ENCODE measurements around the gene NUBP2.
A peak's percentile ranks its signal among the peaks of the same experiment; 100 is the strongest.

Gene NUBP2

GRCh38 chr16:1762196-1762878 lies 20.4 kb upstream of the NUBP2 start:
- peak overlapping the region; percentile 87 for H3K27ac ChIP-seq
- peak overlapping the region; percentile 21 for H3K4me3 ChIP-seq (ENCODE audit: low read depth, low read length)
- H3K9me3 ChIP-seq (ENCODE audit: severe bottlenecking): no peaks in the 10 kb centered on the region
- H3K27me3 ChIP-seq (ENCODE audit: insufficient read depth, low read depth, severe bottlenecking): no peaks in the 10 kb centered on the region
- 0 out of 2 replicates have a peak, but pooled peaks have one; percentile 22 for TF ChIP-seq CTCF (IDR thresholded peaks at IDR 0.05; ENCODE audit: low read depth, low read length)
- DNase-seq: peak; percentile 78
- H3K36me3 ChIP-seq: peaks cover 56% of the 10 kb centered on the region

DNA sequence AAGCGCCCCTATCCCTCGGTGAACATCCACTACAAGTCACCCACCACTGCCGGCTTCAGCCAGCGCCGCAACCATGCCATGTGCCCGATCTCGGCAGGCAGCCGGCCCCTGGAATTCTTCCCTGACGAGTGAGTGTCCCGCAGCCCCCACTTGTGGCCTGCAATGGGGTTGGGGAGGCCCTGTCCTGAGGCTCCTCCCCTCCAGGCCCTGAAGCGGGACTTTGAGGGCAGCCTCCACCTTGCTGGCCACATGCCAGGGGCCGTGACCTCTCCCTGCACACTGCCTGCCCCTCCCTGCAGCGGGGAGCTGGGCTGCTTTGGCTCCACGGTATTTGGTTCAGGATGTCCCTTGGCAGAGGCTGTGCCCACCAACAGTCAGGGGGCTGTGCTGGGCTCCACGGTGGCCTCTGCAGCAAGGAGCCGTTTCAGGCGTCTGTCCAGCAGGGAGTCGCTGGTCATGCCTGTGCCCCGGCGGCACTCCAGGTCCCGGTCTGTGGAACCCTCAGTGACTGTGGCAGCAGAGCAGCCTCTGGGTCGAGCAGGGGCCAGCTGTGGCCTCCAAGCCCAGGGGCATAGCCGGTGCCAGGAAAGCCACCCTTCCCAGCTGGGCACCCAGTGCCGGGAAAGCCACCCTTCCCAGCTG lies 19.8 kb upstream of the NUBP2 start:
- peak overlapping the region; percentile 87 for H3K27ac ChIP-seq
- TF ChIP-seq CTCF (IDR thresholded peaks at IDR 0.05; ENCODE audit: low read depth, low read length): no peak
- no peaks in the 10 kb centered on the region for H3K27me3 ChIP-seq (ENCODE audit: insufficient read depth, low read depth, severe bottlenecking)
- no peaks in the 10 kb centered on the region for H3K9me3 ChIP-seq (ENCODE audit: severe bottlenecking)
- peaks cover 62% of the 10 kb centered on the region for H3K36me3 ChIP-seq
- no peak for DNase-seq
- H3K4me3 ChIP-seq (ENCODE audit: low read depth, low read length): peak overlapping the region; percentile 21

DNA sequence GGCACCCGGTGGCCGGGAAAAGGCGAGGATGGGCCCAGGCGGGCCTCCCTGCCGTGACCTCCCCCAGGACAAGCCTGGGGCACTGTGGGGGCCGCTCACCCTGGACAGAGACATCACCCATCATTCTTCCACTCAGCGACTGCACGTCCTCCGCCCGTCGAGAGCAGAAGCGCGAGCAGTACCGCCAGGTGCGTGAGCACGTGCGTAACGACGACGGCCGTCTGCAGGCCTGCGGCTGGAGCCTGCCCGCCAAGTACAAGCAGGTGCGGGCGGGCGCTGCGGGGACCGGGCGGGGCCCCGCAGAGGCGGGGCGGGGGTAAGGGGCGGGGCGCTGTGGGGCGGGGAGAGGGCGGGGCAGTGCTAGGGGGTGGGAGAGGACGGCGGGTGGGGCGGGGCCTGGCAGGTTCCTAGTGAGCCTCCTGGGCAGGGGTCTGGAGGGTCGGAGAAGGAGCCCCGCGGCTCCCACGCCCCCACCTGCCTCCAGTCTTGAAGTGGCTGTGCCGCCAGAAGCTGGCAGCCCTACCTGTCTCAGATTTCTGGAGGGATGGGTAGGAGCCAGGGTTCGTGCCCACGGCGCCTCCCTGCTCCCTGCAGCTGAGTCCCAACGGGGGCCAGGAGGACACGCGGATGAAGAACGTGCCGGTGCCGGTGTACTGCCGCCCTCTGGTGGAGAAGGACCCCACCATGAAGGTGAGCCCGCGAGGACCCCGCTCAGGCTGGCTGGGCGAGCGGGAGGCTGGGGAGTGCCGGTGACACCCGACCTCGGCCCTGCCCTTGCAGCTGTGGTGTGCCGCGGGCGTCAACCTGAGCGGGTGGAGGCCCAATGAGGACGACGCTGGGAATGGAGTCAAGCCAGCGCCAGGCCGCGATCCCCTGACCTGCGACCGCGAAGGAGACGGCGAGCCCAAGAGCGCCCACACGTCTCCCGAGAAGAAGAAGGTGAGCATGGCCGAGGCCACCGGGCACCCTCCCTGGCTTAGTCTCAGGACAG lies 18.9 kb upstream of the NUBP2 start:
- no peaks in the 10 kb centered on the region for H3K9me3 ChIP-seq (ENCODE audit: severe bottlenecking)
- H3K4me3 ChIP-seq (ENCODE audit: low read depth, low read length): no peak overlapping the region
- peak; percentile 88 for DNase-seq
- no peaks in the 10 kb centered on the region for H3K27me3 ChIP-seq (ENCODE audit: insufficient read depth, low read depth, severe bottlenecking)
- peaks cover 70% of the 10 kb centered on the region for H3K36me3 ChIP-seq
- peak; percentile 74 for TF ChIP-seq CTCF (IDR thresholded peaks at IDR 0.05; ENCODE audit: low read depth, low read length)
- peak overlapping the region; percentile 87 for H3K27ac ChIP-seq

GRCh38 chr16:1764971-1765370 lies 17.8 kb upstream of the NUBP2 start:
- no peak for DNase-seq
- Histone ChIP-seq H3K9me3 (ENCODE audit: severe bottlenecking) (no peaks in the 10 kb centered on the region), H3K36me3 (peaks cover 79% of the 10 kb centered on the region), H3K27me3 (ENCODE audit: insufficient read depth, low read depth, severe bottlenecking) (no peaks in the 10 kb centered on the region), H3K27ac (no peak overlapping the region), H3K4me3 (ENCODE audit: low read depth, low read length) (no peak overlapping the region)
- no peak for TF ChIP-seq CTCF (IDR thresholded peaks at IDR 0.05; ENCODE audit: low read depth, low read length)

DNA sequence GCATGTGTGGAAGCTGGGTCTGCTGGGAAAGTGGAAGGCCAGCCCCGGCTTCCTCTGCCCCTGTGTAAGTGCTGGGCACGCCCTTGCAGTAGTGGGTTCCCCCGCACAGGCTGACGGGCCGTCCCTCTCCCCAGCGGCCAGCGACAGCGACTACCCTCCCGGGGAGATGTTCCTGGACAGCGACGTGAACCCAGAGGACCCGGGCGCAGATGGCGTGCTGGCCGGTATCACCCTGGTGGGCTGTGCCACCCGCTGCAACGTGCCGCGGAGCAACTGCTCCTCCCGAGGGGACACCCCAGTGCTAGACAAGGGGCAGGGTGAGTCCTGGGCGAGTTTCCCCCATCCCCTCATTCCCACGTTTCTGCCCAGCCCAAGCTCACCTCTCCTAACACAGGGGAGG lies 16.9 kb upstream of the NUBP2 start:
- Histone ChIP-seq H3K36me3 (peaks cover 76% of the 10 kb centered on the region), H3K4me3 (ENCODE audit: low read depth, low read length) (no peak overlapping the region), H3K27ac (no peak overlapping the region), H3K9me3 (ENCODE audit: severe bottlenecking) (no peaks in the 10 kb centered on the region), H3K27me3 (ENCODE audit: insufficient read depth, low read depth, severe bottlenecking) (no peaks in the 10 kb centered on the region)
- TF ChIP-seq CTCF (IDR thresholded peaks at IDR 0.05; ENCODE audit: low read depth, low read length): no peak
- no peak for DNase-seq
